ENCODE data around the gene APOA4.
"Not testable (repeated sequence)": the region's sequence is repeated elsewhere in the genome, so short reads cannot be mapped to it uniquely, and the experiment has no call there.

The APOA4 gene

DNA sequence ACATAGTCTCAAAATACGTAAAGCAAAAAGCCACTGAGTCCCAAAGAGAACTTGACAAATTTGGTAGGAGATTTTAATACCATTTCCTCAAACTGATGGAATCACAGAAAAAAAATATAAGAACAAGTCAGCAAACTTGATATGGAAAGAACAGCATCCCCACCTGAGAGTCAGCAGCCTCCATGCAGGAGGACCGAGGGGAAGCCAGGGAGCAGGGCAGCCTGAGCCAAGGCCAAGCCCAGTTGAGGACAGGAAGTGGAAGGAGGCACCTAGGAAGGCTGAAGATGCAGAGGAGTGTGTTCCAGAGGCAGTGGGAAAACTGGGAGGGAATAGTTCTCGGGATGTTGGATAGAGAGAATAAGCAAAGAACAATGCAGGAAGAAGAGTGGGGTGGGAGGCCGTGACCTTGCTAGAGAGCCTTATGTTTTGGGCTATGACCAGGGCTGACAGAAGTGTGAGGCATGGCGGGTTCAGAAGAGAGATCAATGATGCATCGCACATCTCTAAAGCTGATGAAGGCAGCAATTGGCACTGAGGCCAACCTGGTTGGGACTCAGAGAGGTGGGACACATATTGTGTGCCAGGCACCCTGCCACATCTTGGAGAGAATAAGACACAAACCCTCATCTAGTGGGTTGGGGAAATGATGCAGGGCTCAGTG, 15.4 kb downstream of the APOA4 start:
- TF ChIP-seq, protein P1, sequence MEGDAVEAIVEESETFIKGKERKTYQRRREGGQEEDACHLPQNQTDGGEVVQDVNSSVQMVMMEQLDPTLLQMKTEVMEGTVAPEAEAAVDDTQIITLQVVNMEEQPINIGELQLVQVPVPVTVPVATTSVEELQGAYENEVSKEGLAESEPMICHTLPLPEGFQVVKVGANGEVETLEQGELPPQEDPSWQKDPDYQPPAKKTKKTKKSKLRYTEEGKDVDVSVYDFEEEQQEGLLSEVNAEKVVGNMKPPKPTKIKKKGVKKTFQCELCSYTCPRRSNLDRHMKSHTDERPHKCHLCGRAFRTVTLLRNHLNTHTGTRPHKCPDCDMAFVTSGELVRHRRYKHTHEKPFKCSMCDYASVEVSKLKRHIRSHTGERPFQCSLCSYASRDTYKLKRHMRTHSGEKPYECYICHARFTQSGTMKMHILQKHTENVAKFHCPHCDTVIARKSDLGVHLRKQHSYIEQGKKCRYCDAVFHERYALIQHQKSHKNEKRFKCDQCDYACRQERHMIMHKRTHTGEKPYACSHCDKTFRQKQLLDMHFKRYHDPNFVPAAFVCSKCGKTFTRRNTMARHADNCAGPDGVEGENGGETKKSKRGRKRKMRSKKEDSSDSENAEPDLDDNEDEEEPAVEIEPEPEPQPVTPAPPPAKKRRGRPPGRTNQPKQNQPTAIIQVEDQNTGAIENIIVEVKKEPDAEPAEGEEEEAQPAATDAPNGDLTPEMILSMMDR (IDR thresholded peaks at IDR 0.05; ENCODE audit: insufficient read depth, low read depth, low read length, missing control alignments), result no peak
- H3K4me3 ChIP-seq (ENCODE audit: low read depth, low read length), result no peak overlapping the region
- DNase-seq (ENCODE audit: low read depth), result no peak

DNA sequence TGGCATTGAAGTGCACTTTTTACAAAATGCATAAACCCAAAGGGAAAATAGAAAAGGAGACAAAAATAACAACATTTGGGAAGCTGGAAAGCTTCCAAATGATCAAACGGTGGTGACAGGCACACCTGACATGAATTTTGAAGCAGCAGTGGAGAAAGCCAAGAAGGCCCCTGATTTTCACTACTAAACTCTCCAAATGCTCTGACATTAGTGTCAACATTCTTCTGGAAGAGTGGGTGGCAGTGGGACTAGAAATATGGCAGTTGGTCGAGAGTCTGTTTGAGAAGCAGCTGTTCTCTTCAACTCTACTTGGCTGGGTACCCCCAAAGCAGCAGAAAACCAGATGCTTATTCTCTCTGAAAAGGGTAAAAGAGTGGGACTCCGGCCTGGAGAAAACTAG, 19.1 kb downstream of the APOA4 start:
- DNase-seq (ENCODE audit: low read depth), result no peak
- TF ChIP-seq, protein P1 (IDR thresholded peaks at IDR 0.05; ENCODE audit: insufficient read depth, low read depth, low read length, missing control alignments), result no peak
- H3K4me3 ChIP-seq (ENCODE audit: low read depth, low read length), result no peak overlapping the region

DNA sequence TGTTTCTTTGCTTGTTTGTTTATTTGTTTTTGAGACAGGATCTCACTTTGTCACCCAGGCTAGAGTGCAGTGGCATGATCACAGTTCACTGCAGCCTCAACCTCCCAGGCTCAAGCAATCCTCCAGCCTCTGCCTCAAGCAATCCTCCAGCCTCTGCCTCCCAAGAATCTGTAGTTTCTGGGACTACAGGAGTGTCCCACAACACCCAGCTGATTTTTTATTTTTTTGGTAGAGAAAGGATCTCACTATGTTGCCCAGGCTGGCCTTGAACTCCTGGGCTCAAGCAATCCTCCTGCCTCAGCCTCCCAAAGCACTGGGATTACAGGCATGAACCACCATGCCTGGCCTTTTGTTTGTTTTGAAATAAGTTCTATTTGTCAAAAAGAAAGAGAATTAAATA, 21.4 kb downstream of the APOA4 start:
- not testable (repeated sequence) for DNase-seq (ENCODE audit: low read depth); H3K4me3 ChIP-seq (ENCODE audit: low read depth, low read length)

DNA sequence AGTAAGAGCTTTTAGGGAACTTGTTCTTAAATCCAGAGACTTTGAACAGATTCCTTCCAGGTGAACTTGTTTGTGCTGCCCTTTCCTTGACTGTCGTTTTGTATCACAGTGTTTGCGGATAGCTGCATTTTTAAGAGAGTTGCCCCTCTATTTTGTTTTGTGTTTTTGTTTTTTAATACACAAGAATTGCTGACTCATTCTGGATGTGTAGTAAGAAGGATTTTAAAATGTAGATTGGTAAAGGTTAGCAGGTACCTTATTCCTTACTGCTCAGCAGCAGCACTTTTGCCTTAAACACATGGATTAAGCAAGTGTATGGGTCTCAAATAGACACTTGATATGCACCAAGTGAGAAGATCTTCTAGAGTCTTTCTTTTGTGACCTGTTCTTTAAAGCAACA, 22.5 kb downstream of the APOA4 start:
- DNase-seq (ENCODE audit: low read depth), result no peak
- TF ChIP-seq, protein P1 (IDR thresholded peaks at IDR 0.05; ENCODE audit: insufficient read depth, low read depth, low read length, missing control alignments), result no peak
- H3K4me3 ChIP-seq (ENCODE audit: low read depth, low read length), result no peak overlapping the region

DNA sequence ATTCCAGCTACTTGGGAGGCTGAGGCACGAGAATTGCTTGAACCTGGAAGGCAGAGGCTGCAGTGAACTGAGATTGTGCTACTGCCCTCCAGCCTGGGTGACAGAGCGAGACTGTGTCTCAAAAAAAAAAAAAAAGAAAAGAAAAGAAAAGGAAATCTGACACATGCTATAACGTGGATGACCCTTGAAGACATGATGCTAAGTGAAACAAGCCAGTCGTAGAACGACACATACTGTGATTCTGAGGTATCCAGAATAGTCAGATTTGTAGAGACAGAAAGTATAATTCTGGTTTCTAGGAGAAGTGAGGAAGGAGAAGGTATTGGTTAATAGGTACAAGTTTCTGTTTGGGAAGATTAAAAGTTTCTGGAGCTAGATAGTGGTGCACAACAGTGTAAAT, 24.7 kb downstream of the APOA4 start:
- DNase-seq (ENCODE audit: low read depth), result no peak
- TF ChIP-seq, protein P1 (IDR thresholded peaks at IDR 0.05; ENCODE audit: insufficient read depth, low read depth, low read length, missing control alignments), result no peak
- H3K4me3 ChIP-seq (ENCODE audit: low read depth, low read length), result no peak overlapping the region

DNA sequence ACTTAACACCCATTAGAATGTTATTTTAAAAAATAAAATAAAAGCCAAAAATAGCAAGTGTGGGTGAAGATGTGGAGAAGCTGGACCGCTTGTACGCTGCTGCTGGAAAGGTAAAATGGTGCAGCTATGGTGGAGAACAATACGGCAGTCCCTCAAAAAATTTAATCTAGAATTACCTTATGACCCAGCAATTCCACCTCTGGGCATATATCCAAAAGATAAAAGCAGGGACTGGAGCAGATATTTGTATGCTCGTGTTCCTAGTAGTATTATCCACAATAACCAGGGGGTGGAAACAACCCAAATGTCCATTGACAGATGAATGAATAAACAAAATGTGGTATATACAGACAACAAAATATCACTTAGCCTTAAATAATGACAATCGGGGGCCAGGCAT, 25.3 kb downstream of the APOA4 start:
- no peak for DNase-seq (ENCODE audit: low read depth)

DNA sequence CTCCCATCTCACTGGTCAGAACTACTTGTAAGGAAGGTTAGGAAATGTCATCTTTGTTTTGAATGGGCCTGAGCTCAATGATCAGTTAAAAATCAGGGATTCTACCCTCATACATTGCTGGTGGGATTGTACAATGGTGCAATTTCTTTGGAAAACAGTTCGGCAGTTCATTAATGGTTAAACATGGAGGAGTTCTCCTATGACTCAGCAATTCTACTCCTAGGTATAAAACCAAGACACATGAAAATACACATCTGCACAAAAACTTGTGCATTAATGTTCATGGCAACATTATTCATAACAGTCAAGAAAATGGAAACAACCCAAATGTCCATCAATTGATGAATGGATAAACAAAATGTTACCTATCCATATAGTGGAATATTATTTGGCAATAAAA, 26.6 kb downstream of the APOA4 start:
- TF ChIP-seq, protein P1 (IDR thresholded peaks at IDR 0.05; ENCODE audit: insufficient read depth, low read depth, low read length, missing control alignments), result no peak
- no peak overlapping the region for H3K4me3 ChIP-seq (ENCODE audit: low read depth, low read length)
- no peak for DNase-seq (ENCODE audit: low read depth)

More for the DNA sequence above, 25.3 kb downstream of the APOA4 start:
- H3K4me3 ChIP-seq (ENCODE audit: low read depth, low read length), result no peak overlapping the region
- TF ChIP-seq, protein P1 (IDR thresholded peaks at IDR 0.05; ENCODE audit: insufficient read depth, low read depth, low read length, missing control alignments), result no peak

Data from GM12865 (cell line).